Erythroblast (primary cell): Measurements from ENCODE around the gene RAX2.

Experiments used
- GATA1 ChIP-seq: IDR thresholded peaks from 2 replicates; pipeline ENCODE4 v1.6.1; 2011; ENCODE audit warnings: low read depth, mild to moderate bottlenecking, control low read depth, low read length, moderate library complexity
- POLR2A ChIP-seq: IDR thresholded peaks from 2 replicates; pipeline ENCODE4 v1.6.1; 2011; ENCODE audit warnings: mild to moderate bottlenecking, low read length

GRCh38 chr19:3748965-3749364 is 23.1 kb downstream of the RAX2 start:
- no peak for TF ChIP-seq POLR2A
- TF ChIP-seq GATA1, result no peak
